SK-N-SH (cell line): ENCODE data around the gene CAV1.

Source experiments
- MXI1 ChIP-seq: IDR thresholded peaks from 2 replicates; pipeline ENCODE4 v1.6.1; 2012; ENCODE audit warnings: mild to moderate bottlenecking, low read depth, low read length, improper control_type of control experiment
- POLR2AphosphoS5 ChIP-seq: IDR thresholded peaks from 2 replicates; pipeline ENCODE4 v1.6.1; 2012; ENCODE audit warnings: low read depth, low read length
- TF ChIP-seq, protein P1 (sequence below): fragments of 200-600 bp; sonication (generic); IDR thresholded peaks from 2 replicates; pipeline ENCODE4 v1.6.1; 2017; ENCODE audit warnings: antibody characterized with exemption, mild to moderate bottlenecking, moderate library complexity

DNA sequence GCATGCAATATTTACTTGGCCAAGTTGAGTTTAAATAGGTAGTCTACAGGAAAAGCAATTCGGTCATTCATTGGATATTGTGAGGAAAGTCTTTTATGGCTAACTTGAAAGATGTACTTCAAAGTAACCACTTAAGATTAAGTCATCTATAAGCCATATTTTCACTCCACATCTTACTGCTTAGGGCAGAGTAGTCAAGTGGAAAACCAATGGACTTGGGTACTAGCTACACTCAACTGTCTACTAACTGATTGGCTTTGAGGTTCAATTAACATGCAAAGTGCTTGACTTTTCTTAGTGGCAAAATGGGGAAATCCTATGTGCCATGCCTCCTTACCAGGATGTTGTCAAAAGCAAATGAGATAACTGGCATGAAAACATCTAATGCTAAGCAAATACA is 51.0 kb downstream of the CAV1 start:
- TF ChIP-seq POLR2AphosphoS5 (no peak), MXI1 (no peak)
- TF ChIP-seq, protein P1, sequence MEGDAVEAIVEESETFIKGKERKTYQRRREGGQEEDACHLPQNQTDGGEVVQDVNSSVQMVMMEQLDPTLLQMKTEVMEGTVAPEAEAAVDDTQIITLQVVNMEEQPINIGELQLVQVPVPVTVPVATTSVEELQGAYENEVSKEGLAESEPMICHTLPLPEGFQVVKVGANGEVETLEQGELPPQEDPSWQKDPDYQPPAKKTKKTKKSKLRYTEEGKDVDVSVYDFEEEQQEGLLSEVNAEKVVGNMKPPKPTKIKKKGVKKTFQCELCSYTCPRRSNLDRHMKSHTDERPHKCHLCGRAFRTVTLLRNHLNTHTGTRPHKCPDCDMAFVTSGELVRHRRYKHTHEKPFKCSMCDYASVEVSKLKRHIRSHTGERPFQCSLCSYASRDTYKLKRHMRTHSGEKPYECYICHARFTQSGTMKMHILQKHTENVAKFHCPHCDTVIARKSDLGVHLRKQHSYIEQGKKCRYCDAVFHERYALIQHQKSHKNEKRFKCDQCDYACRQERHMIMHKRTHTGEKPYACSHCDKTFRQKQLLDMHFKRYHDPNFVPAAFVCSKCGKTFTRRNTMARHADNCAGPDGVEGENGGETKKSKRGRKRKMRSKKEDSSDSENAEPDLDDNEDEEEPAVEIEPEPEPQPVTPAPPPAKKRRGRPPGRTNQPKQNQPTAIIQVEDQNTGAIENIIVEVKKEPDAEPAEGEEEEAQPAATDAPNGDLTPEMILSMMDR, result no peak
